Measurements from ENCODE around the gene ARHGAP23.
"Not testable (repeated sequence)": the region's sequence is repeated elsewhere in the genome, so short reads cannot be mapped to it uniquely, and the experiment has no call there.

The ARHGAP23 gene

GRCh38 chr17:38530856-38531255 is 102.6 kb downstream of the ARHGAP23 start:
- DNase-seq, result not testable (repeated sequence)

GRCh38 chr17:38531761-38532160 is 103.5 kb downstream of the ARHGAP23 start:
- DNase-seq, result not testable (repeated sequence)

GRCh38 chr17:38532451-38532850 is 104.2 kb downstream of the ARHGAP23 start:
- no peak for DNase-seq

DNA sequence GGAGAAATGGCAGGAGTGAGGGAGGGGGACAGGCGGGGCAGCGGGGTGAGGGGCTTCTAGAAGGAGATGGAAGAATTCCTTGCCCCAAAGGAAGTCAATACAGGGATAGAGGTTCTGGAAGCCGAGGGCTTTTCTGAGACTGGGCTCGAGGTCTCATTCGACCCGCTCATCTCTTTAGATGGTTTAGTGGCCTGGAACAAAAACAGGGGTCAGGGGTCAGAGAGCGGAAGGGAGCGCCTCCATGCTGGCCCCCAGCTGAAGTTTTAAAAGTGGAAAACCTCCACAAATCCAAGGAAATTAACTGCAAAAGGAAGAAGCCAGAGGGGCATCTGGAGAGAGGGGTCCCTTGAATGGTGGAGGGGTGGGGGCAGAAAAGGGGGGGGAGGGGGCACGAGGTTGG is 105.0 kb downstream of the ARHGAP23 start:
- DNase-seq, result no peak

GRCh38 chr17:38533866-38534497 is 105.7 kb downstream of the ARHGAP23 start:
- DNase-seq, result peak; percentile 60

DNA sequence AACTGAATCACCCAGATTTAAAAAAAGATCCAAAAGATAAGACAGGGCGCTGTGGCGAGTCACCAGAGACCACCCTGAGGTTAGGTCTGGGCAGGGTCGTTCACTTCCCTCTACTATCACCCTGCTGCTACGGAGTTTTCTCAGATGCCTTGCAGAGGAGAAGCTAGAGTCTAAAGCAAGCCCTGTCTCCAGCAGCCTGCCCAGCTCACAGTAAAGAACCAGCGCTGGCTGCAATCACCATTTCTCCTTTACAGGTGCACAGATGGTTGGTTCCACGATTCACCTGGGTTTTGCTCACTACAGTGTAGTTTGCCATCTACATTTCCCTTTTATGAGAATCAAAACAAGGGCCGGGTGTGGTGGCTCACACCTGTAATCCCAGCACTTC is 106.2 kb downstream of the ARHGAP23 start:
- peak; percentile 57 for DNase-seq

GRCh38 chr17:38535886-38536285 is 107.6 kb downstream of the ARHGAP23 start:
- DNase-seq, result no peak

DNA sequence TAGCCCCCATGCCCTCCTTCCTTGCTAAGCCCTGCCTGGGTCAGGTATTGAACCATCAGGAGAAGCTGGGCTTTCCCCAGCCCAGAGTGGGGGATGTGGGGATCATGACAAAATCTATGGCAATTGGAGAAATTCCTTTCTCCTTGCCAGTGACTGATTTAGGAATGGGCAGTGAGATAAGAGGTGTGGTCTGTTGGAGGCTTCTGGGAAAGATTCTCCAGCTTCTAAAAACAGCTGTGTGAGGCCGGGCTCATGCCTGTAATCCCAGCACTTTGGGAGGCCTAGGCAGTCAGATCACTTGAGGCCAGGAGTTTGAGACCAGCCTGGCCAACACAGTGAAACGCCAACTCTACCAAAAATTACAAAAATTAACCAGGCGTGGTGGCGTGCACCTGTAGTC is 108.4 kb downstream of the ARHGAP23 start:
- DNase-seq, result no peak

- DNase-seq, result peak; percentile 98
Measured at GRCh38 chr17:38538906-38539305, 110.6 kb downstream of the ARHGAP23 start.

- peak; percentile 95 for DNase-seq
Measured at GRCh38 chr17:38539386-38539785, 111.1 kb downstream of the ARHGAP23 start.

GRCh38 chr17:38540514-38541045 is 112.3 kb downstream of the ARHGAP23 start:
- no peak for DNase-seq

GRCh38 chr17:38541281-38541680 is 113.0 kb downstream of the ARHGAP23 start:
- peak; percentile 43 for DNase-seq

DNA sequence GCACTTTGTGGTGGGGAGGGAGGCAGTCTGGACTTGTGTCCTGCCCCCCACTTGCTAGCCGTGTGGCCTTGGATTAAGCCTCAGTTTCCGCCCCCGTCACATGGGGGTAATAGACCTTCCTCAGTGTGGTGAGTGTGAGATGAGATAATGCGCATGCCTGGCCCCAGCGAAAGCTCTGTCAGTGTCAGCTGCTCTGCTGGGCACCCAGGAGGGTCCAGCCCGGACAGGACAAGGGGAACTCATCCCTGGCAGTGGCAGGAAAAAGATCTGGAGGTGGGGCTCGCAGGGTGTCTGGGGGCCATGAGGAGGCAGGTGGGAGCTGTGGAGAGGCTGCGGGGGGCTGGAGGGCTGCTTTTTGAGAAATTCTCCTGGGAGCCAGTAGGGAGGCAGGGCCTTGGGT is 114.0 kb downstream of the ARHGAP23 start:
- no peak for DNase-seq

- no peak for DNase-seq
Measured at GRCh38 chr17:38543403-38544174, 115.3 kb downstream of the ARHGAP23 start.

DNA sequence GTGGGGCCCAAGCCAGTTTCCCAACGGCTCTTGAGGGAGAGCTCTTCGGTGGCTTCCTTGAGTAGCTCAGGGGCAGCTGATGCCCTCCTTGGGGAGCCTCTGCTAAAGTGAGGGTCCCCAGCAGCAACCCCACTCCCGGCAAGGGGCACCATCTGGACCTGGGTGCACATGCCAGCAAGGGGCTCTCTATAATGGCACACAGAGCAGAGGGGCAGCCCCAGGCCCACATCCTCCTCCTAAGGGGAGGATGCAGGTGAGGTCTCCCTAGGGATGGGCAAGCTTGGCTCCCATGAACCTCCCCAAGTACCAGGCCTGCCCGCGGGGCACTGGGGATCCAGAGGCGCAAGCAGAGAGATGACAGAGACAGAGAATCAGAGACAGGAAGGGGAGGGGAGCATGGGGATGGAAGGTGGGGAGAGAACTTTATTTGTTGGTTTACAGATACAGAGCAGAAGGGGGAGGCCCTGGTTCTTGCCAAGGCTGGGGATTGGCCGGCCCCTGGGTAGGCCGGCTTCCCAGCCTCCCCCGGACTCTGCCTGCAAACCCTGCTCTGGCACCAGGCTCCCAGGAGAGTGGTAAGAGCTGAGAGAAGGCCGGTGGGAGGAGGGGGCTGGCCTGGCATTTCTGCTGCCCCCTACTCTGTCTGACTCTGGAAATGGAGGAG is 116.0 kb downstream of the ARHGAP23 start:
- no peak for DNase-seq

- DNase-seq, result no peak
Measured at GRCh38 chr17:38544839-38545209, 116.6 kb downstream of the ARHGAP23 start.

- no peak for DNase-seq
Measured at GRCh38 chr17:38545531-38546225, 117.4 kb downstream of the ARHGAP23 start.

- DNase-seq, result no peak
Measured at GRCh38 chr17:38546396-38546795, 118.1 kb downstream of the ARHGAP23 start.

DNA sequence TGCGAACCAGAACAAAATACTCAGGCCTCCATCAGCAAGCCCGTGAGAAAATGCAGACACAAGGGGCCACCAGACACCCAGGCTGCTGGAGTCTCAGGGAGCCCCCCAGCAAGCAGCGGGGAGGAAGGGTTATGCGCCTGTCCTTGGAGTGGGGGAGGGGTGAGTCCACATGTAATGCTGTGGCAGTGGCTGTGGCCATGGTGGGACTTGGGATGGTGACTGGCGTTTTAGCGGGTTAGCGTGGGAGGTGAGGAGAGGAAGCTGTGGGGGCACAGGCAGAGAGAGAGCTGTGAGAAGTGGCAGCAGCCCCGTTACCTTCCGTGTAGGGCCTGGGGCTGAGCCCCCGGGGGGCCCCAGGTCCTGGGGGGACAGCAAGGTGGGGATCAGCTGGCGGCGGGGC is 119.2 kb downstream of the ARHGAP23 start:
- no peak for DNase-seq

GRCh38 chr17:38549285-38549684 is 121.0 kb downstream of the ARHGAP23 start:
- no peak for DNase-seq

GRCh38 chr17:38550661-38551060 is 122.4 kb downstream of the ARHGAP23 start:
- no peak for DNase-seq

GRCh38 chr17:38551121-38551520 is 122.9 kb downstream of the ARHGAP23 start:
- DNase-seq, result no peak

DNA sequence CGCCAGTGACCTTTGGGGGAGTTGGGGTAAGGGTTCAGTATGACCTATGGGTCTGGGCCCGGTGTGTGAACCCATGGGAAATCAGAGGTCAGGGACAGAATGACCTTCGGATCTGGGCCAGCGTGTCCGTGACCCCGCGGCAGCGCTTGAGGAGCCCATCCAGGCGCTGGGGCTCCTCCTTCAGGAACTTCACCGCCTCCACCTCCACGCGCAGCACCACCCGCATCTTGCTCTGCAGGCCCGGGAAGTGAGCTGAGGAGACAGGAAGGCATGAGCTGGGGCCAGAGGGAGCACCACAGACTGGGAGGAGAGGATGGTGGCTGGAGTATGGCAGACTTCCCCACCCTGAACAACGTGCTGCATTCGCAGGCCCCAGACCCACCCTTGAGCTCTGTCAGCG is 124.1 kb downstream of the ARHGAP23 start:
- no peak for DNase-seq

Data from NCI-H69 (cell line).